Nephron (organoid): Measurements from ENCODE around the gene XYLB.

Experiments
- H3K27ac Mint-ChIP-seq, 3 experiments: 2 replicates each; pipeline ENCODE4 v1.8.0; 2020; ENCODE audit warnings: mixed read lengths in 3 of 3, mild to moderate bottlenecking in 2 of 3, moderate library complexity in 1 of 3
- H3K27me3 Mint-ChIP-seq: 2 replicates; pipeline ENCODE4 v1.8.0; 2021; ENCODE audit warnings: low read depth, mild to moderate bottlenecking, moderate library complexity, mixed read lengths
- H3K36me3 Mint-ChIP-seq: 2 replicates; pipeline ENCODE4 v1.8.0; 2020; ENCODE audit warnings: low read depth, mixed read lengths
- H3K4me1 Mint-ChIP-seq: 2 replicates; pipeline ENCODE4 v1.8.0; 2020; ENCODE audit warnings: mixed read lengths
- H3K4me3 Mint-ChIP-seq, 3 experiments: 2 replicates each; pipeline ENCODE4 v1.8.0; 2020; ENCODE audit warnings: mild to moderate bottlenecking in 3 of 3, mixed read lengths in 3 of 3, moderate library complexity in 2 of 3
- H3K9me3 Mint-ChIP-seq: 2 replicates; pipeline ENCODE4 v1.8.0; 2020; ENCODE audit warnings: mixed read lengths
- CTCF ChIP-seq, 3 experiments: fragments of 200-600 bp; sonication (generic); IDR thresholded peaks; one replicate each; pipeline ENCODE4 v1.5.0; 2021; ENCODE audit warnings: antibody characterized with exemption in 3 of 3; ENCODE audit not compliant: unreplicated experiment in 3 of 3

The XYLB gene

GRCh38 chr3:38386992-38387750 is 40.6 kb downstream of the XYLB start:
- Mint-ChIP-seq H3K27ac (no peak overlapping the region), H3K27me3 (no peaks in the 10 kb centered on the region), H3K4me3 (no peak overlapping the region), H3K4me1 (no peaks in the 10 kb centered on the region), H3K36me3 (peaks cover 62% of the 10 kb centered on the region), H3K9me3 (peaks cover 31% of the 10 kb centered on the region)
- TF ChIP-seq CTCF (IDR thresholded peaks at IDR 0.05; ENCODE audit: unreplicated experiment in 3 of 3) = no peak

- no peak overlapping the region for H3K27ac Mint-ChIP-seq
- peaks cover 63% of the 10 kb centered on the region for H3K36me3 Mint-ChIP-seq
- TF ChIP-seq CTCF (IDR thresholded peaks at IDR 0.05; ENCODE audit: unreplicated experiment in 3 of 3) = no peak
- no peaks in the 10 kb centered on the region for H3K4me1 Mint-ChIP-seq
- H3K9me3 Mint-ChIP-seq = peaks cover 31% of the 10 kb centered on the region
- no peak overlapping the region for H3K4me3 Mint-ChIP-seq
- H3K27me3 Mint-ChIP-seq = no peaks in the 10 kb centered on the region
These were observed 41.3 kb downstream of the XYLB start for GRCh38 chr3:38387862-38388261.

GRCh38 chr3:38392604-38393163 is 46.1 kb downstream of the XYLB start:
- Mint-ChIP-seq H3K36me3 (peaks cover 38% of the 10 kb centered on the region), H3K4me1 (no peaks in the 10 kb centered on the region), H3K9me3 (peaks cover 9% of the 10 kb centered on the region), H3K4me3 (no peak overlapping the region), H3K27me3 (no peaks in the 10 kb centered on the region), H3K27ac (no peak overlapping the region)
- no peak for TF ChIP-seq CTCF (IDR thresholded peaks at IDR 0.05; ENCODE audit: unreplicated experiment in 3 of 3)

GRCh38 chr3:38396239-38396638 is 49.7 kb downstream of the XYLB start:
- no peak overlapping the region for H3K27ac Mint-ChIP-seq
- H3K4me1 Mint-ChIP-seq = no peaks in the 10 kb centered on the region
- peaks cover 42% of the 10 kb centered on the region for H3K36me3 Mint-ChIP-seq
- H3K27me3 Mint-ChIP-seq = no peaks in the 10 kb centered on the region
- no peak overlapping the region for H3K4me3 Mint-ChIP-seq
- no peak for TF ChIP-seq CTCF (IDR thresholded peaks at IDR 0.05; ENCODE audit: unreplicated experiment in 3 of 3)
- no peaks in the 10 kb centered on the region for H3K9me3 Mint-ChIP-seq

- Mint-ChIP-seq H3K27me3 (no peaks in the 10 kb centered on the region), H3K27ac (no peak overlapping the region), H3K36me3 (peaks cover 46% of the 10 kb centered on the region), H3K9me3 (no peaks in the 10 kb centered on the region), H3K4me1 (no peaks in the 10 kb centered on the region), H3K4me3 (no peak overlapping the region)
- TF ChIP-seq CTCF (IDR thresholded peaks at IDR 0.05; ENCODE audit: unreplicated experiment in 3 of 3) = no peak
These were observed 50.3 kb downstream of the XYLB start for GRCh38 chr3:38396861-38397260.

GRCh38 chr3:38397320-38397719 is 50.7 kb downstream of the XYLB start:
- Mint-ChIP-seq H3K36me3 (peaks cover 49% of the 10 kb centered on the region), H3K27ac (no peak overlapping the region), H3K4me3 (no peak overlapping the region), H3K9me3 (no peaks in the 10 kb centered on the region), H3K4me1 (no peaks in the 10 kb centered on the region), H3K27me3 (no peaks in the 10 kb centered on the region)
- TF ChIP-seq CTCF (IDR thresholded peaks at IDR 0.05; ENCODE audit: unreplicated experiment in 3 of 3) = no peak
